Esophagus muscularis mucosa (tissue), 4 donors: ENCODE measurements around the gene SGTB. TPM values are rescaled to one million over a fixed set of nuclear protein-coding genes. Genes with fewer than 3 reads are reported as not detected.
"Not testable (repeated sequence)": the region's sequence is repeated elsewhere in the genome, so short reads cannot be mapped to it uniquely, and the experiment has no call there.

Source experiments
- DNase-seq: peaks from one replicate; pipeline ENCODE4 v3.0.0-alpha.2; 2017; ENCODE audit errors: extremely low spot score
- H3K27ac ChIP-seq, 4 donors: fragments of 200-600 bp; sonication (generic); replicated peaks in 1 of 4; 1 replicate in 3 of 4; 2 replicates in 1 of 4; pipeline ENCODE4 v1.5.1; 2016 to 2019; ENCODE audit warnings: mild to moderate bottlenecking in 1 of 4
- H3K27me3 ChIP-seq, 4 donors: fragments of 200-600 bp; sonication (generic); one replicate each; pipeline versions ENCODE4 v1.5.1 to v1.6.0; 2016 to 2019
- H3K36me3 ChIP-seq, 4 donors: fragments of 200-600 bp; sonication (generic); one replicate each; pipeline ENCODE4 v1.5.1; 2016 to 2019
- H3K4me1 ChIP-seq, 4 donors: fragments of 200-600 bp; sonication (generic); one replicate each; pipeline ENCODE4 v1.5.1; 2016 to 2019
- H3K4me3 ChIP-seq, 4 donors: fragments of 200-600 bp; sonication (generic); 1 replicate in 2 of 4; 2 replicates in 2 of 4; pipeline ENCODE4 v1.5.1; 2016 to 2019; ENCODE audit warnings: mild to moderate bottlenecking in 4 of 4, moderate library complexity in 1 of 4
- H3K9me3 ChIP-seq, 4 donors: fragments of 200-600 bp; sonication (generic); 1 replicate in 3 of 4; 2 replicates in 1 of 4; pipeline ENCODE4 v1.5.1; 2016 to 2019
- CTCF ChIP-seq, 3 experiments: fragments of 200-600 bp in 2 of 3; fragments of 450-650 bp in 1 of 3; sonication (generic) in 2 of 3; IDR thresholded peaks; one replicate each; pipeline ENCODE4 v1.5.1; 2017 to 2019; ENCODE audit warnings: antibody characterized with exemption in 3 of 3, mild to moderate bottlenecking in 2 of 3, moderate library complexity in 1 of 3
- EP300 ChIP-seq: sonication (generic); formaldehyde crosslinking; IDR thresholded peaks from one replicate; pipeline ENCODE4 v1.6.1; 2017; ENCODE audit warnings: antibody characterized with exemption
- POLR2A ChIP-seq: fragments of 450-650 bp; IDR thresholded peaks from one replicate; pipeline ENCODE4 v1.6.1; 2017; ENCODE audit warnings: antibody characterized with exemption, moderate library complexity, mild to moderate bottlenecking, low read depth
- POLR2AphosphoS5 ChIP-seq, 2 donors: sonication (generic); formaldehyde crosslinking; IDR thresholded peaks; one replicate each; pipeline ENCODE4 v1.6.1; 2017; ENCODE audit warnings: antibody characterized with exemption in 2 of 2
- WGBS: methylation state at CpG from one replicate; pipeline ENCODE4 v1.1.5; 2018; 5-methylcytosine and 5-hydroxymethylcytosine counted together
- intact Hi-C: fragments of 100-400 bp; cut with DNase I; formaldehyde crosslinking; loops from one replicate; pipeline ENCODE4 v1.15.1; 2023
- total RNA-seq, 4 donors: library from RNA; depleted of rRNA; stranded (reverse); fragments of >200 nt; gene quantifications; one replicate each; pipeline versions ENCODE4 v1.1.0 to v1.2.1, GENCODE V29; 2016

SGTB gene
- total RNA-seq, 4 donors from 2014 or later, result 11.4 to 16.5 (median 14.4) TPM

DNA sequence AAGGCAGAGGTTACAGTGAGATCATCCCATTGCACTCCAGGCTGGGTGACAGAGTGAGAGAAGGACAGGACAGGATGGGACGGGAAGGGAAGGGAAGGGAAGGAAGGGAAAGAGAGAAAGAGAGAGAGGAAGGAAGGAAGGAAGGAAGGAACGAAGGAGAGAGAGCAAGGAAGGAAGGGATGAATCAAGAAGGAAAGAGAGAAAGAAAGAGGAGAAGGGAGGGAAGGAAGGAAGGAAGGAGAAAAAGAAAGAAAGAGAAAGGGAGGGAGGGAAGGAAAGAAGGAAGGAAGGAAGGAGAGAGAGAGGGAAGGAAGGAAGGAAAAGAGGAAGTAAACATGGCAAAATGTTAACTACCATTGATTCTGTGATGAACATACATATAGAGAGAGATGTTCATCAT, 28.8 kb downstream of the SGTB start:
- peaks cover 0 to 25% (median 14%) of the 10 kb centered on the region in 4 donors for H3K4me1 ChIP-seq
- H3K9me3 ChIP-seq, result no peaks in the 10 kb centered on the region
- no peaks in the 10 kb centered on the region for H3K27me3 ChIP-seq
- TF ChIP-seq EP300, result no peak
- no peak for TF ChIP-seq POLR2AphosphoS5 (IDR thresholded peaks at IDR 0.05)
- TF ChIP-seq POLR2A, result no peak
- no peak for TF ChIP-seq CTCF (IDR thresholded peaks at IDR 0.05)
- 90% methylated on average over 2 of the region's 2 CpGs for WGBS
- no peak for DNase-seq
- intact Hi-C loops, result no loop called here
- H3K36me3 ChIP-seq, result peaks cover 3 to 23% (median 13%) of the 10 kb centered on the region in 4 donors
- H3K4me3 ChIP-seq, result no peak overlapping the region
- no peak overlapping the region for H3K27ac ChIP-seq

DNA sequence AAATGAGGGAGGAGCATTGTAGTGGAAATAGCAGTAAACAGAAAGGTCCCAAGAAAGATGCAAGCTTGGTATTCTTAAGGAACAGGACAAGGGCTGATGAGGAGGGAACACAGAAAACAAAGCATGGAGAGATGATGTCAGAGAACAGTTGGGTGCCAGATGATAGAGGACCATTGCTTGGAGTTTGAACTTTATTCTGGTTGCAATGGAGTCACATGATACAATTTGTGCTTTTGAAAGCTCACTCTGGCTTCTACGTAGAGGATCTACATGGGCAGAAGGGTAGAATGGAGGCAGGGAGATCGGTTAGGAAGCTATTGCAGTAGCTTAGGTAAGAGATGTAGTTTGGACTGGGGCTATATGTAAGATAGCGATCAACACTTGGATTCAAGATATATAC, 39.8 kb downstream of the SGTB start:
- Histone ChIP-seq H3K27me3 (no peaks in the 10 kb centered on the region), H3K27ac (no peak overlapping the region), H3K9me3 (no peaks in the 10 kb centered on the region), H3K4me3 (no peak overlapping the region), H3K4me1 (no peaks in the 10 kb centered on the region), H3K36me3 (peaks cover 25 to 63% (median 36%) of the 10 kb centered on the region in 4 donors)
- no peak for DNase-seq
- intact Hi-C loops, result no loop called here
- WGBS, result 93% methylated on average over 3 of the region's 3 CpGs
- no peak for TF ChIP-seq POLR2A
- no peak for TF ChIP-seq EP300
- no peak for TF ChIP-seq POLR2AphosphoS5 (IDR thresholded peaks at IDR 0.05)
- no peak for TF ChIP-seq CTCF (IDR thresholded peaks at IDR 0.05)

DNA sequence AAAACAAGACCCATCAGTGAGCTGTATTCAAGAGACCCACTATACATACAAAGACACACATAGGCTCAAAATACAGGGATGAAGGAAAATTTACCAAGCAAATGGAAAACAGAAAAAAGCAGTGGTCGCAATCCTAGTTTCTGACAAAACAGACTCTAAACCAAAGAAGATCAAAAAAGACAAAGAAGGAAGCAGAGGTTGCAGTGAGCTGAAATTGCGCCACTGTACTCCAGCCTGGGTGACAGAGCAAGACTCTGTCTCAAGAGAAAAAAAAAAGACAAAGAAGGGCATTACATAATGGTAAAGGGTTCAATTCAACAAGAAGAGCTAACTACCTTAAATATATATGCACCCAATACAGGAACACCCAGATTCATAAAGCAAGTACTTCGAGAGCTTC, 45.9 kb downstream of the SGTB start:
- intact Hi-C loops, H3K27ac ChIP-seq, H3K4me1 ChIP-seq, H3K4me3 ChIP-seq, H3K27me3 ChIP-seq, H3K9me3 ChIP-seq, DNase-seq: not testable (repeated sequence)
- WGBS, result 94% methylated on average over 3 of the region's 3 CpGs
- peaks cover 15 to 54% (median 24%) of the 10 kb centered on the region in 4 donors for H3K36me3 ChIP-seq

DNA sequence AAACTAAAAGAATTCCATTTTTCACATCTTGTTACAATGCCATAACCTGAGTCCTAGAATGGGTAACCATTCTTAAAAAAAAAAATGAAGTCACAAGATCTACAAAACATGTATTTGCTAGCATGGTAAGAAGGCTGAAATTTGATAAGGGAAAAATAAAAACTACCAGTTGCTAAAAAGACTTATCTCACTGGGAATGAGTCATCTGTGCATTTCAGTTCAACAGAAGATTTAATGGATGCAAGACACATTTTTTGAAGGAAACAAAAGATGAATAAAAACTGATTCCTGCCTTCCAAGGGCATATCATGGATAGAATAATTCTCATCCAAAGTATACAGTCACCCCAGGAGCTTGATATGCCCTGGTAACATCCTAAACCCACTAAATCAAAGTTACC, 47.2 kb downstream of the SGTB start:
- Histone ChIP-seq H3K9me3 (no peaks in the 10 kb centered on the region), H3K4me1 (no peaks in the 10 kb centered on the region), H3K4me3 (no peak overlapping the region), H3K27ac (no peak overlapping the region), H3K27me3 (no peaks in the 10 kb centered on the region), H3K36me3 (peaks cover 7 to 57% (median 20%) of the 10 kb centered on the region in 4 donors)
- intact Hi-C loops, result no loop called here
- DNase-seq, result no peak
- TF ChIP-seq POLR2A, result no peak
- TF ChIP-seq CTCF (IDR thresholded peaks at IDR 0.05), result no peak
- TF ChIP-seq EP300, result no peak
- no peak for TF ChIP-seq POLR2AphosphoS5 (IDR thresholded peaks at IDR 0.05)

DNA sequence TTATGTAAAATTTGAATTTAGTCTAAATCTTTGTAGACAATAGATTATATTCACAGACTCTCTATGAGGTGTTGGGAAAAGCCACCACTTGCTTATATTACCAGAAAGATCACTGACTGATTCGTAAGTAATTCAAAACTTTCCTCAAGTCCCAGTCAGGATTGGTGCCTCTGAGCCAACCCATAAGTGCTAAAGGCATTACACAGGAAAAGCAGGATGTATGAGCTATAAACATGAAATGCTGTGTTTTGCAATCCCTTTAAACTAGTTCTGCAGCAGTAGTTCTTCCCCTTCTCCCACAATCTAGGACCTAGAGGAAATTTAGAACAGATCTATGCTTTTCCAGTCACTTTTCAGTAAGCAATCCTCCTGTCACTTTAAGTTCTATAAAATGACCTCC, 49.1 kb downstream of the SGTB start:
- H3K4me1 ChIP-seq, result no peaks in the 10 kb centered on the region
- H3K4me3 ChIP-seq, result no peak overlapping the region
- intact Hi-C loops, result no loop called here
- TF ChIP-seq EP300 (no peak), POLR2AphosphoS5 (IDR thresholded peaks at IDR 0.05) (no peak), POLR2A (no peak), CTCF (IDR thresholded peaks at IDR 0.05) (no peak)
- no peak overlapping the region for H3K27ac ChIP-seq
- DNase-seq, result no peak
- no peaks in the 10 kb centered on the region for H3K27me3 ChIP-seq
- peaks cover 0 to 56% (median 17%) of the 10 kb centered on the region in 4 donors for H3K36me3 ChIP-seq
- no peaks in the 10 kb centered on the region for H3K9me3 ChIP-seq
- WGBS, result 68% methylated on average over 1 of the region's 1 CpG
